HG03439 (cell line): ENCODE results near the gene HES3.

Experiments used
- ATAC-seq: cut with Tn5 transposase; IDR thresholded peaks from one replicate; pipeline ENCODE4 v1.9.1; 2021; ENCODE audit warnings: mild to moderate bottlenecking, moderate library complexity; ENCODE audit not compliant: unreplicated experiment

HES3 gene

GRCh38 chr1:6260961-6261614 lies 17.1 kb downstream of the HES3 start, which contains the start of gene GPR153:
Gene GPR153, minus strand, starts transcription at chr1:6261098. Its CDS starts 6,193 bp downstream, at chr1:6254905.
- no peak for ATAC-seq

GRCh38 chr1:6261615-6261995 lies 17.6 kb downstream of the HES3 start:
- ATAC-seq = no peak

- no peak for ATAC-seq
Observed at GRCh38 chr1:6262555-6263420, 18.8 kb downstream of the HES3 start.

- ATAC-seq = no peak
Observed at GRCh38 chr1:6263716-6264115, 19.7 kb downstream of the HES3 start.

GRCh38 chr1:6265151-6265550 lies 21.2 kb downstream of the HES3 start:
- ATAC-seq = no peak

GRCh38 chr1:6266641-6267040 lies 22.7 kb downstream of the HES3 start:
- no peak for ATAC-seq

GRCh38 chr1:6267686-6268322 lies 23.8 kb downstream of the HES3 start:
- no peak for ATAC-seq

- no peak for ATAC-seq
Observed at GRCh38 chr1:6268415-6268814, 24.4 kb downstream of the HES3 start.

- no peak for ATAC-seq
Observed at GRCh38 chr1:6269296-6269695, 25.3 kb downstream of the HES3 start.

- ATAC-seq = no peak
Observed at GRCh38 chr1:6269720-6270400, 25.9 kb downstream of the HES3 start.

- ATAC-seq = no peak
Observed at GRCh38 chr1:6270401-6270800, 26.4 kb downstream of the HES3 start.

GRCh38 chr1:6271006-6271405 lies 27.0 kb downstream of the HES3 start:
- no peak for ATAC-seq

- no peak for ATAC-seq
Observed at GRCh38 chr1:6271554-6271953, 27.6 kb downstream of the HES3 start.

GRCh38 chr1:6272452-6272851 lies 28.5 kb downstream of the HES3 start:
- no peak for ATAC-seq

GRCh38 chr1:6272868-6273267 lies 28.9 kb downstream of the HES3 start:
- ATAC-seq = no peak

- ATAC-seq = no peak
Observed at GRCh38 chr1:6273380-6273891, 29.5 kb downstream of the HES3 start.

- no peak for ATAC-seq
Observed at GRCh38 chr1:6274102-6274501, 30.1 kb downstream of the HES3 start.

GRCh38 chr1:6274622-6275139 lies 30.7 kb downstream of the HES3 start:
- ATAC-seq = no peak

GRCh38 chr1:6275826-6276782 lies 32.1 kb downstream of the HES3 start:
- ATAC-seq = no peak
